ENCODE measurements around the gene MLLT3. TPM values are rescaled to one million over a fixed set of nuclear protein-coding genes. Genes with fewer than 3 reads are reported as not detected.

The MLLT3 gene
- total RNA-seq, 1 donor from 2014 or later: 35.1 TPM

GRCh38 chr9:20580673-20581072 lies 41.6 kb downstream of the MLLT3 start:
- Histone ChIP-seq H2AFZ (ENCODE audit: low read depth, low read length) (no peak overlapping the region), H3K27ac (ENCODE audit: low read depth, low read length) (no peak overlapping the region), H3K4me1 (ENCODE audit: insufficient read depth, low read length) (no peaks in the 10 kb centered on the region), H3K9me3 (ENCODE audit: insufficient read depth, low read depth, low read length) (peaks cover 3% of the 10 kb centered on the region), H3K9ac (ENCODE audit: low read length) (no peak overlapping the region), H3K4me3 (ENCODE audit: insufficient read depth, low read depth, low read length) (no peak overlapping the region), H3K36me3 (ENCODE audit: insufficient read depth, low read length) (no peaks in the 10 kb centered on the region), H4K20me1 (ENCODE audit: insufficient read depth, low read length) (no peaks in the 10 kb centered on the region), H3K27me3 (ENCODE audit: insufficient read depth, low read length) (no peaks in the 10 kb centered on the region), H3K4me2 (ENCODE audit: low read length) (no peak overlapping the region), H3K79me2 (ENCODE audit: insufficient read depth, low read length) (no peaks in the 10 kb centered on the region)
- no peak for DNase-seq (ENCODE audit: low read depth)
- peaks cover 19% of the 10 kb centered on the region for H3K36me3 Mint-ChIP-seq (ENCODE audit: low read depth, unreplicated experiment)
- no peak overlapping the region for H3K27ac Mint-ChIP-seq (ENCODE audit: unreplicated experiment)
- TF ChIP-seq EZH2 (IDR thresholded peaks at IDR 0.05; ENCODE audit: insufficient read depth, low read length): no peak
- TF ChIP-seq CTCF (IDR thresholded peaks at IDR 0.05; ENCODE audit: insufficient read depth, low read depth, low read length): no peak
- peaks cover 7% of the 10 kb centered on the region for H3K9me3 Mint-ChIP-seq (ENCODE audit: unreplicated experiment)
- no peak overlapping the region for H3K4me3 Mint-ChIP-seq (ENCODE audit: unreplicated experiment)
- H3K27me3 Mint-ChIP-seq (ENCODE audit: low read depth, unreplicated experiment): no peaks in the 10 kb centered on the region
- no peak for FAIRE-seq
- peaks cover 7% of the 10 kb centered on the region for H3K4me1 Mint-ChIP-seq (ENCODE audit: low read depth, unreplicated experiment)

- Mint-ChIP-seq H3K27ac (ENCODE audit: unreplicated experiment) (no peak overlapping the region), H3K36me3 (ENCODE audit: low read depth, unreplicated experiment) (peaks cover 19% of the 10 kb centered on the region), H3K9me3 (ENCODE audit: unreplicated experiment) (peaks cover 10% of the 10 kb centered on the region), H3K4me3 (ENCODE audit: unreplicated experiment) (no peak overlapping the region), H3K27me3 (ENCODE audit: low read depth, unreplicated experiment) (no peaks in the 10 kb centered on the region), H3K4me1 (ENCODE audit: low read depth, unreplicated experiment) (peaks cover 7% of the 10 kb centered on the region)
- Histone ChIP-seq H3K4me3 (ENCODE audit: insufficient read depth, low read depth, low read length) (no peak overlapping the region), H3K4me1 (ENCODE audit: insufficient read depth, low read length) (no peaks in the 10 kb centered on the region), H3K27me3 (ENCODE audit: insufficient read depth, low read length) (no peaks in the 10 kb centered on the region), H3K9ac (ENCODE audit: low read length) (no peak overlapping the region), H3K27ac (ENCODE audit: low read depth, low read length) (no peak overlapping the region), H3K9me3 (ENCODE audit: insufficient read depth, low read depth, low read length) (peaks cover 6% of the 10 kb centered on the region), H3K36me3 (ENCODE audit: insufficient read depth, low read length) (no peaks in the 10 kb centered on the region), H3K4me2 (ENCODE audit: low read length) (no peak overlapping the region), H2AFZ (ENCODE audit: low read depth, low read length) (no peak overlapping the region), H3K79me2 (ENCODE audit: insufficient read depth, low read length) (no peaks in the 10 kb centered on the region), H4K20me1 (ENCODE audit: insufficient read depth, low read length) (no peaks in the 10 kb centered on the region)
- DNase-seq (ENCODE audit: low read depth): no peak
- TF ChIP-seq CTCF (IDR thresholded peaks at IDR 0.05; ENCODE audit: insufficient read depth, low read depth, low read length): no peak
- TF ChIP-seq EZH2 (IDR thresholded peaks at IDR 0.05; ENCODE audit: insufficient read depth, low read length): no peak
- no peak for FAIRE-seq
Observed at GRCh38 chr9:20579524-20580314, 42.6 kb downstream of the MLLT3 start.

- no peak for TF ChIP-seq EZH2 (IDR thresholded peaks at IDR 0.05; ENCODE audit: insufficient read depth, low read length)
- no peak for TF ChIP-seq CTCF (IDR thresholded peaks at IDR 0.05; ENCODE audit: insufficient read depth, low read depth, low read length)
- peaks cover 6% of the 10 kb centered on the region for H3K9me3 ChIP-seq (ENCODE audit: insufficient read depth, low read depth, low read length)
- no peak overlapping the region for H3K4me3 Mint-ChIP-seq (ENCODE audit: unreplicated experiment)
- H3K4me2 ChIP-seq (ENCODE audit: low read length): no peak overlapping the region
- H3K79me2 ChIP-seq (ENCODE audit: insufficient read depth, low read length): peaks cover 6% of the 10 kb centered on the region
- peaks cover 18% of the 10 kb centered on the region for H3K36me3 Mint-ChIP-seq (ENCODE audit: low read depth, unreplicated experiment)
- no peak overlapping the region for H3K27ac ChIP-seq (ENCODE audit: low read depth, low read length)
- H3K27ac Mint-ChIP-seq (ENCODE audit: unreplicated experiment): no peak overlapping the region
- peaks cover 14% of the 10 kb centered on the region for H3K4me1 ChIP-seq (ENCODE audit: insufficient read depth, low read length)
- H3K4me3 ChIP-seq (ENCODE audit: insufficient read depth, low read depth, low read length): no peak overlapping the region
- H3K36me3 ChIP-seq (ENCODE audit: insufficient read depth, low read length): no peaks in the 10 kb centered on the region
- H3K4me1 Mint-ChIP-seq (ENCODE audit: low read depth, unreplicated experiment): peaks cover 24% of the 10 kb centered on the region
- peaks cover 8% of the 10 kb centered on the region for H3K9me3 Mint-ChIP-seq (ENCODE audit: unreplicated experiment)
- DNase-seq (ENCODE audit: low read depth): no peak
- no peaks in the 10 kb centered on the region for H3K27me3 Mint-ChIP-seq (ENCODE audit: low read depth, unreplicated experiment)
- H2AFZ ChIP-seq (ENCODE audit: low read depth, low read length): no peak overlapping the region
- no peaks in the 10 kb centered on the region for H3K27me3 ChIP-seq (ENCODE audit: insufficient read depth, low read length)
- FAIRE-seq: no peak
- H4K20me1 ChIP-seq (ENCODE audit: insufficient read depth, low read length): no peaks in the 10 kb centered on the region
- H3K9ac ChIP-seq (ENCODE audit: low read length): no peak overlapping the region
Observed at GRCh38 chr9:20573023-20573422, 49.3 kb downstream of the MLLT3 start.
